ENCODE data around the gene MLIP.

DNA sequence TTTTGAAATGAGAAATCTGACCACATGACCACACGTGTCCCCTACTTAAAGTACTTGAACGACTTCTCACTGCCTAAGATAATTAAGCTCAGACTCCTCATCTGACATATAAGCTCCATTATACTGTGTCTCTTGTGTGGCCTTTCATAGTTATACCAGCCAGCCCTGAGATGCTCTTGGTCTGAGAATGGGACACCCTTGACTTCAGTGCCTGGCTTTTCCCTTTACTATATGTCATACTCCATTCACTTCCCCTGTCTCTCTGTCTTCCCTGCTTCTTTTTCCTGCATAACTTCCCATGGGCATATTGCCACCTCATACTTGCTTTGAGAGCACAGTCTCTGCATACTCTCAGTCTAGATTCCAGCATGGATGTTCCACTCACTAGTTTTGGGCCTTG lies 143.6 kb downstream of the MLIP start:
- TF ChIP-seq POLR2A (IDR thresholded peaks at IDR 0.05): no peak
- TF ChIP-seq, protein P1, sequence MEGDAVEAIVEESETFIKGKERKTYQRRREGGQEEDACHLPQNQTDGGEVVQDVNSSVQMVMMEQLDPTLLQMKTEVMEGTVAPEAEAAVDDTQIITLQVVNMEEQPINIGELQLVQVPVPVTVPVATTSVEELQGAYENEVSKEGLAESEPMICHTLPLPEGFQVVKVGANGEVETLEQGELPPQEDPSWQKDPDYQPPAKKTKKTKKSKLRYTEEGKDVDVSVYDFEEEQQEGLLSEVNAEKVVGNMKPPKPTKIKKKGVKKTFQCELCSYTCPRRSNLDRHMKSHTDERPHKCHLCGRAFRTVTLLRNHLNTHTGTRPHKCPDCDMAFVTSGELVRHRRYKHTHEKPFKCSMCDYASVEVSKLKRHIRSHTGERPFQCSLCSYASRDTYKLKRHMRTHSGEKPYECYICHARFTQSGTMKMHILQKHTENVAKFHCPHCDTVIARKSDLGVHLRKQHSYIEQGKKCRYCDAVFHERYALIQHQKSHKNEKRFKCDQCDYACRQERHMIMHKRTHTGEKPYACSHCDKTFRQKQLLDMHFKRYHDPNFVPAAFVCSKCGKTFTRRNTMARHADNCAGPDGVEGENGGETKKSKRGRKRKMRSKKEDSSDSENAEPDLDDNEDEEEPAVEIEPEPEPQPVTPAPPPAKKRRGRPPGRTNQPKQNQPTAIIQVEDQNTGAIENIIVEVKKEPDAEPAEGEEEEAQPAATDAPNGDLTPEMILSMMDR (IDR thresholded peaks at IDR 0.05): no peak
